ENCODE data around the gene PRKAB1.

- TF ChIP-seq CTCF (IDR thresholded peaks at IDR 0.05 in 2 of 3, conservative IDR thresholded peaks at IDR 0.05 in 1 of 3; ENCODE audit: insufficient read depth in 2 of 3, low read depth in 1 of 3, low read length in 3 of 3): no peak
- no peak for TF ChIP-seq STAG1 (CRISPR knock-in tag; IDR thresholded peaks at IDR 0.05; ENCODE audit: borderline replicate concordance)
- TF ChIP-seq ATF2 (CRISPR knock-in tag; IDR thresholded peaks at IDR 0.05): no peak
- no peak for TF ChIP-seq ZBTB43 (CRISPR knock-in tag; IDR thresholded peaks at IDR 0.05)
Observed at GRCh38 chr12:119676022-119676421, 8.1 kb downstream of the PRKAB1 start.

Measured in K562 (cell line).